H1 (cell line): Measurements from ENCODE around the gene AMPH. TPM values are rescaled to one million over a fixed set of nuclear protein-coding genes. Genes with fewer than 3 reads are reported as not detected.
"Not testable (repeated sequence)": the region's sequence is repeated elsewhere in the genome, so short reads cannot be mapped to it uniquely, and the experiment has no call there.

Experiments
- CTCF ChIA-PET: fragments of 300-600 bp; sonication (Branson Sonifier 250); formaldehyde crosslinking; loops from one replicate; lab custom pipeline; 2021; ENCODE audit not compliant: partially characterized antibody; lab: Charles Lee
- POLR2A ChIA-PET: fragments of 300-600 bp; sonication (Branson Sonifier 250); formaldehyde crosslinking; loops from one replicate; lab custom pipeline; 2021; ENCODE audit warnings: inconsistent platforms; ENCODE audit not compliant: partially characterized antibody; lab: Charles Lee
- DNase-seq, 2 experiments: peaks; one replicate each; pipeline versions ENCODE4 v3.0.0 to v3.0.0-alpha.2; 2010 to 2022; ENCODE audit warnings: low spot score in 2 of 2, low read depth in 1 of 2, mixed read lengths in 1 of 2
- FAIRE-seq: peaks from 2 replicates; lab custom pipeline; 2011; peaks lifted over from hg19 to GRCh38; lab: Jason Lieb, UNC
- H2AFZ ChIP-seq: 2 replicates; pipeline ENCODE4 v1.8.1; 2012; ENCODE audit warnings: low read length, inconsistent platforms
- H2AK5ac ChIP-seq: 2 replicates; pipeline ENCODE4 v1.6.1; 2013; ENCODE audit warnings: low read depth, low read length
- H2BK120ac ChIP-seq: replicated peaks from 2 replicates; pipeline ENCODE3; 2013; ENCODE audit warnings: low read depth, low read length, inconsistent platforms
- H2BK12ac ChIP-seq: 2 replicates; pipeline ENCODE4 v1.6.1; 2013; ENCODE audit warnings: low read depth, low read length
- H2BK15ac ChIP-seq: 2 replicates; pipeline ENCODE4 v1.6.1; 2013; ENCODE audit warnings: low read length
- H2BK20ac ChIP-seq: 2 replicates; pipeline ENCODE4 v1.6.1; 2013; ENCODE audit warnings: low read length
- H2BK5ac ChIP-seq: 2 replicates; pipeline ENCODE4 v1.6.1; 2013; ENCODE audit warnings: low read depth, low read length
- H3K14ac ChIP-seq: 2 replicates; pipeline ENCODE4 v1.6.1; 2013; ENCODE audit warnings: inconsistent platforms; ENCODE audit not compliant: insufficient read length
- H3K18ac ChIP-seq: 2 replicates; pipeline ENCODE4 v1.6.1; 2013; ENCODE audit warnings: low read length; ENCODE audit errors: extremely low read depth
- H3K23ac ChIP-seq: 2 replicates; pipeline ENCODE4 v1.6.1; 2013; ENCODE audit warnings: inconsistent platforms; ENCODE audit not compliant: insufficient read length
- H3K23me2 ChIP-seq: 2 replicates; pipeline ENCODE4 v1.6.1; 2013; ENCODE audit warnings: low read depth, low read length
- H3K27ac ChIP-seq: 2 replicates; pipeline ENCODE4 v1.6.1; 2011; ENCODE audit warnings: low read depth, low read length, inconsistent platforms
- H3K27me3 ChIP-seq, 4 experiments: replicated peaks in 1 of 4; 1 replicate in 1 of 4; 2 replicates in 3 of 4; pipeline versions ENCODE4 v1.6.1 to v1.8.1; 2011 to 2013; ENCODE audit warnings: low read length in 3 of 4, mild to moderate bottlenecking in 3 of 4, inconsistent platforms in 2 of 4, mixed read lengths in 2 of 4, moderate library complexity in 1 of 4; ENCODE audit not compliant: control insufficient read depth in 3 of 4, insufficient read depth in 3 of 4; ENCODE audit errors: extremely low read depth in 1 of 4
- H3K36me3 ChIP-seq, 4 experiments: 2 replicates each; pipeline versions ENCODE4 v1.6.1 to v1.8.1; 2011 to 2013; ENCODE audit warnings: mild to moderate bottlenecking in 4 of 4, low read length in 3 of 4, moderate library complexity in 2 of 4, control low read depth in 1 of 4, inconsistent platforms in 1 of 4; ENCODE audit not compliant: insufficient read depth in 4 of 4, control insufficient read depth in 2 of 4
- H3K4ac ChIP-seq: replicated peaks from 2 replicates; pipeline ENCODE3; 2013; ENCODE audit warnings: low read length, low read depth, mixed read lengths, inconsistent platforms; ENCODE audit not compliant: insufficient read length
- H3K4me1 ChIP-seq, 4 experiments: replicated peaks in 1 of 4; 1 replicate in 1 of 4; 2 replicates in 3 of 4; pipeline versions ENCODE4 v1.6.1 to v1.8.1; 2011 to 2013; ENCODE audit warnings: low read length in 3 of 4, inconsistent platforms in 2 of 4, mixed read lengths in 1 of 4; ENCODE audit not compliant: insufficient read depth in 4 of 4, control insufficient read depth in 3 of 4
- H3K4me2 ChIP-seq, 2 experiments: 2 replicates each; pipeline versions ENCODE4 v1.6.1 to v1.8.1; 2011 to 2013; ENCODE audit warnings: low read depth in 2 of 2, low read length in 2 of 2, control low read depth in 1 of 2, inconsistent platforms in 1 of 2, mild to moderate bottlenecking in 1 of 2; ENCODE audit not compliant: insufficient read depth in 1 of 2
- H3K4me3 ChIP-seq, 4 experiments: fragments of 200-600, 300-600 bp in 1 of 4; sonication (generic), shearing (Covaris generic), sonication (Bioruptor Twin) in 1 of 4; 2 replicates each; pipeline versions ENCODE4 v1.5.1 to v1.8.1; 2011 to 2016; ENCODE audit warnings: low read length in 4 of 4, low read depth in 3 of 4, control low read depth in 2 of 4, inconsistent platforms in 2 of 4, mild to moderate bottlenecking in 2 of 4, mixed read lengths in 1 of 4, moderate library complexity in 1 of 4; ENCODE audit not compliant: insufficient read depth in 2 of 4; ENCODE audit errors: extremely low read depth in 1 of 4
- H3K56ac ChIP-seq: replicated peaks from 2 replicates; pipeline ENCODE3; 2013; ENCODE audit warnings: low read depth, mild to moderate bottlenecking, mixed read lengths, low read length, inconsistent platforms; ENCODE audit not compliant: insufficient read length
- H3K79me1 ChIP-seq: 2 replicates; pipeline ENCODE4 v1.6.1; 2013; ENCODE audit warnings: low read depth, low read length, control low read depth
- H3K79me2 ChIP-seq, 2 experiments: 2 replicates each; pipeline versions ENCODE4 v1.6.1 to v1.8.1; 2012 to 2013; ENCODE audit warnings: low read length in 2 of 2, mild to moderate bottlenecking in 2 of 2, inconsistent platforms in 1 of 2; ENCODE audit not compliant: insufficient read depth in 2 of 2, control insufficient read depth in 1 of 2
- H3K9ac ChIP-seq, 4 experiments: replicated peaks in 1 of 4; 1 replicate in 1 of 4; 2 replicates in 3 of 4; pipeline versions ENCODE4 v1.6.1 to v1.8.1; 2011 to 2013; ENCODE audit warnings: low read depth in 3 of 4, low read length in 3 of 4, control low read depth in 2 of 4, mild to moderate bottlenecking in 2 of 4, moderate library complexity in 2 of 4, inconsistent platforms in 1 of 4; ENCODE audit errors: extremely low read depth in 1 of 4
- H3K9me3 ChIP-seq, 2 experiments: 2 replicates each; pipeline versions ENCODE4 v1.6.1 to v1.8.1; 2012 to 2013; ENCODE audit warnings: mild to moderate bottlenecking in 2 of 2, moderate library complexity in 2 of 2, control low read depth in 1 of 2, inconsistent platforms in 1 of 2, low read depth in 1 of 2, low read length in 1 of 2, mixed read lengths in 1 of 2; ENCODE audit not compliant: insufficient read depth in 2 of 2
- H4K20me1 ChIP-seq, 2 experiments: replicated peaks in 1 of 2; 2 replicates each; pipeline versions ENCODE3 to v1.8.1; 2011 to 2013; ENCODE audit warnings: inconsistent platforms in 2 of 2, low read length in 2 of 2, mild to moderate bottlenecking in 1 of 2; ENCODE audit not compliant: insufficient read depth in 2 of 2, control insufficient read depth in 1 of 2
- H4K5ac ChIP-seq: 2 replicates; pipeline ENCODE4 v1.6.1; 2013; ENCODE audit warnings: low read length, low read depth, mixed read lengths, inconsistent platforms; ENCODE audit not compliant: insufficient read length
- H4K8ac ChIP-seq: 2 replicates; pipeline ENCODE4 v1.8.0; 2013; ENCODE audit warnings: mild to moderate bottlenecking, moderate library complexity, low read length, inconsistent platforms; ENCODE audit not compliant: insufficient read depth; ENCODE audit errors: extremely low read depth
- H4K91ac ChIP-seq: replicated peaks from 2 replicates; pipeline ENCODE3; 2013; ENCODE audit warnings: low read length, mixed read lengths, inconsistent platforms; ENCODE audit not compliant: insufficient read length
- RAD21 ChIP-seq, 2 experiments: IDR thresholded peaks in 1 of 2; conservative IDR thresholded peaks in 1 of 2; 2 replicates each; pipeline ENCODE4 v1.6.1; 2011; ENCODE audit warnings: low read depth in 2 of 2, low read length in 2 of 2, improper control_type of control experiment in 1 of 2, inconsistent platforms in 1 of 2, mild to moderate bottlenecking in 1 of 2, moderate library complexity in 1 of 2
- WGBS, 2 experiments: shearing (Covaris generic) in 1 of 2; methylation state at CpG; one replicate each; pipeline versions ENCODE4 v1.1.6 to v1.1.7; 2013 to 2015; ENCODE audit warnings: low lambda C conversion rate in 2 of 2, mixed read lengths in 2 of 2, inconsistent platforms in 1 of 2, low coverage in 1 of 2, missing lambda C conversion rate in 1 of 2; ENCODE audit not compliant: insufficient replicate concordance in 2 of 2, insufficient coverage in 1 of 2, insufficient read length in 1 of 2; ENCODE audit errors: extremely low coverage in 1 of 2, missing lambda C conversion rate in 1 of 2; 5-methylcytosine and 5-hydroxymethylcytosine counted together
- polyA plus RNA-seq, 7 experiments: library from polyadenylated mRNA; depleted of rRNA in 3 of 7; stranded (reverse) in 5 of 7; unstranded in 2 of 7; fragments of >200 nt in 5 of 7; fragments of 200-250 nt in 2 of 7; gene quantifications; 1 replicate in 5 of 7; 2 replicates in 1 of 7; 4 replicates in 1 of 7; pipeline versions ENCODE4 v1.2.1 to v1.2.3, GENCODE V29; 2011 to 2013; ENCODE audit warnings: missing spikeins in 2 of 7, mixed read lengths in 2 of 7
- total RNA-seq: library from RNA; stranded (reverse); fragmentation: NEBNext Ultra II Directional; extraction: Animal tissue kit (Norgen Biotek cat#: 25700); gene quantifications from 2 replicates; pipeline ENCODE4 v1.2.1, GENCODE V29; 2021
- TF ChIP-seq, protein P1 (sequence below), 3 experiments: IDR thresholded peaks; 1 replicate in 2 of 3; 2 replicates in 1 of 3; pipeline versions ENCODE4 v1.5.1 to v1.6.1; 2011; ENCODE audit warnings: low read length in 3 of 3, mild to moderate bottlenecking in 3 of 3, inconsistent platforms in 2 of 3, low read depth in 1 of 3, moderate library complexity in 1 of 3; ENCODE audit not compliant: insufficient read depth in 1 of 3; ENCODE audit errors: control extremely low read depth in 1 of 3

Gene AMPH
- total and polyA plus RNA-seq, 2 of the 8 experiments (the other 6 are each of a cell fraction or from before 2014, with no cell fraction given): 7.3 to 12.2 TPM

DNA sequence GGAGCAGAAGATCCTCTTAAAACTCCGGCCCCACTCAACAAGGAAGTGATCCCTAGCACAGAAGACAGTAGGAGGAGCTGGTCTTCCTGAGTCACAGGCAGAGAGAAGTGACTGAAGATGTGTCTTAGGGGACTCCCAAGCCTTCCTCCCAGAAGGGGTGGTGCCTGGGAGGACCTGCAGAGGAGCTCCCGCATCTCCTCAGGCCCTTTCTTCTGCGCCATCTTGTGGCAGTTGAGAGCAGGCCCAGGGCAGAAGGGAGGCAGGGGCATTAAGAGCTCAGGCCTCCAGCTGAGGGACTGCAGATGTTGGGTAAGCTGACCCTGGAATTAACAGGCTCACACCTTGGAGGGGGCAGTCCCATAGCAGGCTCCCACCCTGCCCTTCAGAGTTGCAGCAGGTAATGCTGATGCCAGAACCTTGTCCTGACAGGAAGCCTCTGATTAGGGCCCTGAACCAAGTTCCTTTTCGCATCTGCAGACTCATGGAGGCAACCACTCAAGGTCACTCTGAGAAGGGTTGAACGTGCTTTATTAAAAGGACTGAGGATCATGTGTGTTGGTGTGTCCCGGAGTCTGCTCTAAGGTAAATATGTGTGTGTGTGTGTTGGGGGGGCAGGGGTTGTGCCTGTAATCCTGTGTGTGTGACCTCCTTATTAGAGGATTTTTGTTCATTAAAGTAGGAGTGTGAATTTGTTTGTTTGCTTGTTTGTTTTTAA, 281.1 kb downstream of the AMPH start:
- not testable (repeated sequence) for H2AFZ ChIP-seq, H3K56ac ChIP-seq, H3K4me3 ChIP-seq, H3K23me2 ChIP-seq, H3K9ac ChIP-seq, H4K8ac ChIP-seq, H3K79me2 ChIP-seq, H4K91ac ChIP-seq, H2BK120ac ChIP-seq, H3K36me3 ChIP-seq, H4K5ac ChIP-seq, FAIRE-seq, H3K4me1 ChIP-seq, H2AK5ac ChIP-seq, H3K27ac ChIP-seq, H3K79me1 ChIP-seq, H4K20me1 ChIP-seq, H3K27me3 ChIP-seq, H2BK12ac ChIP-seq, H3K14ac ChIP-seq, H3K4me2 ChIP-seq, H3K9me3 ChIP-seq, H3K18ac ChIP-seq, DNase-seq, H3K4ac ChIP-seq, H2BK20ac ChIP-seq, H2BK5ac ChIP-seq, H2BK15ac ChIP-seq, H3K23ac ChIP-seq
- CTCF ChIA-PET: interaction anchor here (0.6 to 4.5 kb wide), 5 partner anchors 9 to 1749 kb away, joined by 3 to 24 read pairs (median 4); no protein-coding TSS in a partner anchor
- POLR2A ChIA-PET: interaction anchor here (0.8 kb wide), 1 partner anchor 14 kb away, joined by 3 read pairs; no protein-coding TSS in a partner anchor
- 66% methylated on average over 4 of the region's 6 CpGs; no CpG with 5 or more reads in 1 of the 2 experiments for WGBS, 2 experiments
- TF ChIP-seq, protein P1, sequence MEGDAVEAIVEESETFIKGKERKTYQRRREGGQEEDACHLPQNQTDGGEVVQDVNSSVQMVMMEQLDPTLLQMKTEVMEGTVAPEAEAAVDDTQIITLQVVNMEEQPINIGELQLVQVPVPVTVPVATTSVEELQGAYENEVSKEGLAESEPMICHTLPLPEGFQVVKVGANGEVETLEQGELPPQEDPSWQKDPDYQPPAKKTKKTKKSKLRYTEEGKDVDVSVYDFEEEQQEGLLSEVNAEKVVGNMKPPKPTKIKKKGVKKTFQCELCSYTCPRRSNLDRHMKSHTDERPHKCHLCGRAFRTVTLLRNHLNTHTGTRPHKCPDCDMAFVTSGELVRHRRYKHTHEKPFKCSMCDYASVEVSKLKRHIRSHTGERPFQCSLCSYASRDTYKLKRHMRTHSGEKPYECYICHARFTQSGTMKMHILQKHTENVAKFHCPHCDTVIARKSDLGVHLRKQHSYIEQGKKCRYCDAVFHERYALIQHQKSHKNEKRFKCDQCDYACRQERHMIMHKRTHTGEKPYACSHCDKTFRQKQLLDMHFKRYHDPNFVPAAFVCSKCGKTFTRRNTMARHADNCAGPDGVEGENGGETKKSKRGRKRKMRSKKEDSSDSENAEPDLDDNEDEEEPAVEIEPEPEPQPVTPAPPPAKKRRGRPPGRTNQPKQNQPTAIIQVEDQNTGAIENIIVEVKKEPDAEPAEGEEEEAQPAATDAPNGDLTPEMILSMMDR (IDR thresholded peaks at IDR 0.05; ENCODE audit: control extremely low read depth in 1 of 3, insufficient read depth in 1 of 3, low read depth in 1 of 3, low read length in 3 of 3): peak in 2 of 3 experiments; percentile 37 to 41; a peak in 2 of 4 replicates
- TF ChIP-seq RAD21 (IDR thresholded peaks at IDR 0.05 in 1 of 2, conservative IDR thresholded peaks at IDR 0.05 in 1 of 2; ENCODE audit: low read depth in 2 of 2, low read length in 2 of 2): peak in 1 of 2 experiments; percentile 17; a peak in 2 of 4 replicates
